ENCODE results near the gene ADGRG4. TPM values are rescaled to one million over a fixed set of nuclear protein-coding genes. Genes with fewer than 3 reads are reported as not detected.

Gene ADGRG4
- total RNA-seq, 1 donor from 2014 or later = not detected

DNA sequence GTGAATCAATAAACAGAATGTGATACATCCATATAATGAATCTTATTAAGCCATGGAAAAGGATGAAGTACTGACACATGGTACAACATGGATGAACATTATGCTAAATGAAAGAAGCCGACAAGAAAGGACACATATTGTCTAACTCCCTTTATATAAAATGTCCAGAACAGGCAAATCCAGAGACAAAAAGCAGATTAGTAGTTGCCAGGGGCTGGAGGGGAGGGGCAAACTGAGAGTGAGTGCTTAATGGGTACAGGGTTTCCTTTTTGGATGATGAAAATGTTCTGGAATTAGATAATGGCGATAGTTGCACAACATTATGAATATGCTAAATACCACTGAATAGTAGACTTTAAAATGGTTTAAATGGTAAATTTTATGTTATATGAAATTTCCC lies 17.4 kb downstream of the ADGRG4 start:
- DNase-seq (ENCODE audit: low spot score) = no peak
- H3K9me3 Mint-ChIP-seq (ENCODE audit: unreplicated experiment) = no peaks in the 10 kb centered on the region

GRCh38 chrX:136318895-136319597 lies 18.3 kb downstream of the ADGRG4 start:
- no peak for DNase-seq (ENCODE audit: low spot score)
- no peaks in the 10 kb centered on the region for H3K27me3 Mint-ChIP-seq (ENCODE audit: unreplicated experiment)
- no peak overlapping the region for H3K4me3 Mint-ChIP-seq (ENCODE audit: unreplicated experiment)
- H3K4me1 Mint-ChIP-seq (ENCODE audit: unreplicated experiment) = peaks cover 3% of the 10 kb centered on the region
- H3K27ac Mint-ChIP-seq (ENCODE audit: unreplicated experiment) = no peak overlapping the region
- H3K9me3 Mint-ChIP-seq (ENCODE audit: unreplicated experiment) = no peaks in the 10 kb centered on the region
- H3K36me3 Mint-ChIP-seq (ENCODE audit: low read depth, unreplicated experiment) = no peaks in the 10 kb centered on the region
- TF ChIP-seq, protein P1, sequence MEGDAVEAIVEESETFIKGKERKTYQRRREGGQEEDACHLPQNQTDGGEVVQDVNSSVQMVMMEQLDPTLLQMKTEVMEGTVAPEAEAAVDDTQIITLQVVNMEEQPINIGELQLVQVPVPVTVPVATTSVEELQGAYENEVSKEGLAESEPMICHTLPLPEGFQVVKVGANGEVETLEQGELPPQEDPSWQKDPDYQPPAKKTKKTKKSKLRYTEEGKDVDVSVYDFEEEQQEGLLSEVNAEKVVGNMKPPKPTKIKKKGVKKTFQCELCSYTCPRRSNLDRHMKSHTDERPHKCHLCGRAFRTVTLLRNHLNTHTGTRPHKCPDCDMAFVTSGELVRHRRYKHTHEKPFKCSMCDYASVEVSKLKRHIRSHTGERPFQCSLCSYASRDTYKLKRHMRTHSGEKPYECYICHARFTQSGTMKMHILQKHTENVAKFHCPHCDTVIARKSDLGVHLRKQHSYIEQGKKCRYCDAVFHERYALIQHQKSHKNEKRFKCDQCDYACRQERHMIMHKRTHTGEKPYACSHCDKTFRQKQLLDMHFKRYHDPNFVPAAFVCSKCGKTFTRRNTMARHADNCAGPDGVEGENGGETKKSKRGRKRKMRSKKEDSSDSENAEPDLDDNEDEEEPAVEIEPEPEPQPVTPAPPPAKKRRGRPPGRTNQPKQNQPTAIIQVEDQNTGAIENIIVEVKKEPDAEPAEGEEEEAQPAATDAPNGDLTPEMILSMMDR (IDR thresholded peaks at IDR 0.05; ENCODE audit: unreplicated experiment) = no peak

More for the DNA sequence above, 17.4 kb downstream of the ADGRG4 start:
- TF ChIP-seq, protein P1 (IDR thresholded peaks at IDR 0.05; ENCODE audit: unreplicated experiment) = no peak
- H3K4me1 Mint-ChIP-seq (ENCODE audit: unreplicated experiment) = peaks cover 3% of the 10 kb centered on the region
- no peaks in the 10 kb centered on the region for H3K36me3 Mint-ChIP-seq (ENCODE audit: low read depth, unreplicated experiment)
- no peaks in the 10 kb centered on the region for H3K27me3 Mint-ChIP-seq (ENCODE audit: unreplicated experiment)
- H3K4me3 Mint-ChIP-seq (ENCODE audit: unreplicated experiment) = no peak overlapping the region
- H3K27ac Mint-ChIP-seq (ENCODE audit: unreplicated experiment) = no peak overlapping the region

- Mint-ChIP-seq H3K27me3 (ENCODE audit: unreplicated experiment) (no peaks in the 10 kb centered on the region), H3K4me3 (ENCODE audit: unreplicated experiment) (no peak overlapping the region), H3K9me3 (ENCODE audit: unreplicated experiment) (no peaks in the 10 kb centered on the region), H3K27ac (ENCODE audit: unreplicated experiment) (no peak overlapping the region), H3K4me1 (ENCODE audit: unreplicated experiment) (peaks cover 3% of the 10 kb centered on the region), H3K36me3 (ENCODE audit: low read depth, unreplicated experiment) (no peaks in the 10 kb centered on the region)
- TF ChIP-seq, protein P1 (IDR thresholded peaks at IDR 0.05; ENCODE audit: unreplicated experiment) = no peak
- no peak for DNase-seq (ENCODE audit: low spot score)
Measured at GRCh38 chrX:136319600-136319999, 18.8 kb downstream of the ADGRG4 start.

GRCh38 chrX:136321532-136321931 lies 20.8 kb downstream of the ADGRG4 start:
- TF ChIP-seq, protein P1 (IDR thresholded peaks at IDR 0.05; ENCODE audit: unreplicated experiment) = no peak
- H3K27ac Mint-ChIP-seq (ENCODE audit: unreplicated experiment) = no peak overlapping the region
- no peaks in the 10 kb centered on the region for H3K9me3 Mint-ChIP-seq (ENCODE audit: unreplicated experiment)
- H3K4me3 Mint-ChIP-seq (ENCODE audit: unreplicated experiment) = no peak overlapping the region
- H3K27me3 Mint-ChIP-seq (ENCODE audit: unreplicated experiment) = no peaks in the 10 kb centered on the region
- DNase-seq (ENCODE audit: low spot score) = no peak
- peaks cover 3% of the 10 kb centered on the region for H3K4me1 Mint-ChIP-seq (ENCODE audit: unreplicated experiment)
- H3K36me3 Mint-ChIP-seq (ENCODE audit: low read depth, unreplicated experiment) = no peaks in the 10 kb centered on the region

DNA sequence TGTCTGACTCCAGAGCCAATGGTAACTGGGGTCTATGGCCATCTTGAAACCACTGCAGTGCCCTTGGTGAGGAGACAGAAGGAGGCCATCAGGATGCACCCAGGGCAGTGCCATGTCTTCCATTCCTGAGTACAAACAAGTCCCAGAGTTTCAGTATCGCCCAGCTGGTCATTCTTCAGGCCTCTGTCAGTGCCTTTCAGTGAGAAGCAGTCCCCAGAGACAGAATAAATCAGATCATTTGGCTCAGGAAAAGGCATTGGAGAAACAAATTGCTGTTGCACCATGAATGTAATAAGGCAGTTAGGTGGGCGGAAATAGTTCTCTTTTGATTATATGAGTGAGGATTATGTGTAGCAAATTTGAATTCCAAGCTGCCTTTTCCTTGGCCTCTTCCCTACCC lies 21.3 kb downstream of the ADGRG4 start:
- DNase-seq (ENCODE audit: low spot score) = no peak
- no peak overlapping the region for H3K4me3 Mint-ChIP-seq (ENCODE audit: unreplicated experiment)
- no peaks in the 10 kb centered on the region for H3K27me3 Mint-ChIP-seq (ENCODE audit: unreplicated experiment)
- H3K9me3 Mint-ChIP-seq (ENCODE audit: unreplicated experiment) = no peaks in the 10 kb centered on the region
- TF ChIP-seq, protein P1 (IDR thresholded peaks at IDR 0.05; ENCODE audit: unreplicated experiment) = no peak
- peaks cover 3% of the 10 kb centered on the region for H3K4me1 Mint-ChIP-seq (ENCODE audit: unreplicated experiment)
- H3K27ac Mint-ChIP-seq (ENCODE audit: unreplicated experiment) = no peak overlapping the region
- no peaks in the 10 kb centered on the region for H3K36me3 Mint-ChIP-seq (ENCODE audit: low read depth, unreplicated experiment)
